Kasumi-1 (cell line): ENCODE results near the gene ESPNL.

Source experiments
- DNase-seq, 2 experiments: peaks; one replicate each; lab custom pipeline; 2025; lab: John Stamatoyannopoulos, UW

ESPNL gene

DNA sequence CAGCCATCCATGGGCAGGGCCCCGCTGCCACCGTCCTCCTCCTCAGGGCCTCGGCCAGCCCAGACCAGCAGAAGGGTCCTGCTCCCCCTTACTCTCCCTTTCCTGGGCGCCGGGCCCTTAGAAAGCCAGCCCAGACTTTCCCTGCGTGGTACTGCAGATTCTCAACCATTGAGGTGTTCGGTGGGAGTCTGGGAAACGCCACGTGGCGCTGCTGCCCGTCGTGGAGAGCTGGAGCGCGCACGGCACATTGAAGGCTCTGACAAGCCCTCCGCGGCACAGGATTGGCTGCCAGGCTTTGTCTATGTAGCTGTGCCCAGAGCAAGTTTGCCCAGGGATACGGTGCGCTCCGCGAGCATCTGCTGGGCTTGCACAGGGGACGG lies 27.9 kb downstream of the ESPNL start:
- DNase-seq = no peak

DNA sequence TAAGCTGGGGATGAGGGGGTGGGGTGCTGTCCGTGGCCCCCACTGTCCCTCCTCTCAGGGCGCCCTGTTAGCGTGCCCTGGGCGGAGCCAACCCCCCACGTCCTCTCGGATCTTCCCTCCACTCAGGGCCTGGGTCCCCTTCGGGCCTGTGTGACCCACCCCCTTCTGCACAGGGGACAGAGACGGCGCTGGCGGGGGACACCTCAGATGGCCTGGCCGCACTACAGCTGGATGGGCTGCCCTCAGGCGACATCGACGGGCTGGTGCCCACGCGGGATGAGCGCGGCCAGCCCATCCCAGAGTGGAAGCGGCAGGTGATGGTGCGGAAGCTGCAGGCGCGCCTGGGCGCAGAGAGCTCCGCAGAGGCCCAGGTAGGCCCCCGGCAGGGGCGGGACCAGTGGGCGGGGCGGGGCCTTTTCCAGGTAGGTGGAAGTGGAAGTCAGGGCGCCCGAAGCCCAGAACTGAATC lies 28.4 kb downstream of the ESPNL start:
- no peak for DNase-seq

DNA sequence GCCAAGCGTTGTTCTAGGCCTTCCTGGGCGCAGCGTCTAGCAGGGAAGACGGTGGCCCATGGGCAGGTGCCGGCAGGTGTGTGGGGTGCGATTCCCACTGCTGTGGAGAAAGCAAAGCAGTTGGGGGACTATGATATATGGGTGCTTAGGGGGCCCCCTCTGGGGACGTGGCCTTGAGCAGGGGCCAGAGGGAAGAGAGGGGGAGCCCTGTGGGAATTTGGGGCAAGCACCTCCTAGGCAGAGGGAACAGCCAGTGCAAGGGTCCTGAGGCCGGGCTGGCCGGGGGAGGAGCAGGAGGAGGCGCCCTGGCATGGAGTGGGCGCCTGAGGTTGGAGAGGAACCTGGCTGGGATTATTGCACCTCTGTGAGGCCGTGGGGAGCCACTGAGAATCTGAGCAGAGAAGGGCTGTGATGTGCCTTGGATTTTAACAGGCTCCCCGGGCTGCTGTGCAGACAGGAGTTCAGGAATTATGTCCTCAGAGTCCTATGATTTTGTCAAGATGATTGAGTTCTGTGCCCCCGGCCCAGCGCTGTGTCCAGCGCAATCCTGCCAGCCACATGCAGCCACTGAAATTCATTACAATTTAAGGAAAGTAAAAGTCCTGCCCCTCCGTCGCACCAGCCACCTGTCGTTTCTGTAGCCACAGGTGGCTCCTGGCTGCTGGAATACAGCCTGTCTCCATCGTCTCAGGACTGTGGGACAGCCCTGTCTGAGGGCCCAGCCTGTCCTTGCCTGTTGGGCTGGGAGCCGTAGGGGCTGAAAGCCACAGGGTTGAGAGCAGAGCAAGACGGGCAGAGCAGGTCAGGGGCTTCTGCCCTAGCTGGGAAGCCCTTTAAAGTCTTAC lies 29.2 kb downstream of the ESPNL start:
- no peak for DNase-seq

DNA sequence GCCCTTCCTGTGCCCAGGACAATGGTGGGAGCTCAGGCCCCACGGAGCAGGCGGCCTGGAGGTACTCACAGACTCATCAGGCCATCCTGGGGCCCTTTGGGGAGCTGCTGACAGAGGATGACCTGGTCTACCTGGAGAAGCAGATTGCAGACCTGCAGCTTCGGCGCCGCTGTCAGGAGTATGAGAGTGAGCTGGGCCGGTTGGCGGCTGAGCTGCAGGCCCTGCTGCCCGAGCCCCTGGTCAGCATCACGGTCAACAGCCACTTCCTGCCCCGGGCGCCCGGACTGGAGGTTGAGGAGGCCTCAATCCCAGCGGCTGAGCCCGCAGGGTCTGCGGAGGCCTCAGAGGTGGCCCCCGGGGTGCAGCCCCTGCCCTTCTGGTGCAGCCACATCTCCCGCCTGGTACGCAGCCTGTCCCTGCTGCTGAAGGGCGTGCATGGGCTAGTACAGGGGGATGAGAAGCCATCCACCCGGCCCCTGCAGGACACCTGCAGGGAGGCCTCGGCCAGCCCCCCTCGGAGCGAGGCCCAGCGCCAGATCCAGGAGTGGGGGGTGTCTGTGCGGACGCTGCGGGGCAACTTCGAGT lies 30.1 kb downstream of the ESPNL start:
- DNase-seq = no peak

DNA sequence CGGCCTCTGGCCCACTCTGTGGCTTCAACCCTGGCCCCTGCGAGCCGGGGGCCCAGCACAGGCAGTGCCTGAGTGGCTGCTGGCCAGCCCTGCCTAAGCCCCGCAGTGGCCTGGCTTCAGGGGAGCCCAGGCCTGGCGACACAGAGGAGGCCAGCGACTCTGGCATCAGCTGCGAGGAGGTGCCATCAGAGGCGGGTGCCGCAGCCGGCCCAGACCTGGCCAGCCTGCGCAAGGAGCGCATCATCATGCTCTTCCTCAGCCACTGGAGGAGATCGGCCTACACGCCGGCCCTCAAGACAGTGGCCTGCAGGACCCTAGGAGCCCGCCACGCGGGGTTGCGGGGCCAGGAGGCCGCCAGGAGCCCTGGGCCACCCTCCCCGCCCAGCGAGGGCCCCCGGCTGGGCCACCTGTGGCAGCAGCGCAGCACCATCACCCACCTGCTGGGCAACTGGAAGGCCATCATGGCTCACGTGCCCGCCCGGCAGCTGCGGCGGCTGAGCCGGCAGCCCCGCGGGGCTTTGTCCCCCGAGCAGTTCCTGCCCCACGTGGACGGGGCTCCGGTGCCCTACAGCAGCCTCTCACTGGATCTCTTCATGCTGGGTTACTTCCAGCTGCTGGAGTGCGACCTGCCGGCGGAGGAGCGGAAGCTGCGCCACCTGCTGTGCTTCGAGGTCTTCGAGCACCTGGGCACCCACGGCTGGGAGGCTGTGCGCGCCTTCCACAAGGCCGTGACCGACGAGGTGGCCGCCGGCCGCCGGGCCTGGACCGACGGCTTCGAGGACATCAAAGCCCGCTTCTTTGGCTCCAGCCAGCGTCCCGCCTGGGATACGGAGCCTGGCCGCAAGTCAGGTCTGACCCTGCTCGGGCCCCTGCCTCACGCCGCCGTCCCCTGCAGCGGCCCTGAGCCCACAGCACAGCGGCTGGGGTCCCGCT lies 30.8 kb downstream of the ESPNL start:
- DNase-seq = no peak

DNA sequence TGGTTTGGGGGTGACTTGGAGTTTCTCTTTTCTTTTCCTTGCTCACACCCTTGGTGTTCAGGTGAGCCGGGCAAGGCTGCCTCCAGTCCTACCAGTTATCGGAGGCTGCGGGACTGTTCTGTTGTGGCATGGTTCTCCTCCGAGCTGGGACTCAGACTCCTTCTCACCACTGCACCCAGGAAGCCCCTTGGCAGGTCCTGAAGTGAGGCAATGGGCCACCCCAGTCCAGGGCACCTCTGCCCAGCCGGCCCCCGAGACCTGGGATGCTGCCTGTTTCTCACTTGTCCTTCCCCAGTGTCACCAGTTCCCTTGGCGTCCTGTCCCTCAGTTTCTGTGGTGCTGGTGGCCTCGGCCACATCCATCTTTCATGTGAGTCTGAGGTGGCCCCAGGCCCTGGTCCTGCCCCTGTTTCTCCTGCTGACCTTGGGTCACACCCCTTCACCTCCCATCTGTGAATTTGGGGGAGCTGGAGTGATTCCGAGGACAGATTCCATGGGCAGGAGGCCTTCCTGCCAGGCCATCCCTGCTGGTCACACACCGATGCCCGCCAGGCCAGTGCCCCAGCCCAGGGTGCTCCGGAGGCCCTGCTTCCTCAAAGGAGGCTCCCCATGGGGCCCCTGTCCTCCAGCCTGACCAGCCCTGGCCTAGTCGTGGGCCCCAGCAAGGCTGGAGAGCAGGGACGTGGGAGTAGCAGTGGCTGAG lies 31.8 kb downstream of the ESPNL start:
- no peak for DNase-seq

DNA sequence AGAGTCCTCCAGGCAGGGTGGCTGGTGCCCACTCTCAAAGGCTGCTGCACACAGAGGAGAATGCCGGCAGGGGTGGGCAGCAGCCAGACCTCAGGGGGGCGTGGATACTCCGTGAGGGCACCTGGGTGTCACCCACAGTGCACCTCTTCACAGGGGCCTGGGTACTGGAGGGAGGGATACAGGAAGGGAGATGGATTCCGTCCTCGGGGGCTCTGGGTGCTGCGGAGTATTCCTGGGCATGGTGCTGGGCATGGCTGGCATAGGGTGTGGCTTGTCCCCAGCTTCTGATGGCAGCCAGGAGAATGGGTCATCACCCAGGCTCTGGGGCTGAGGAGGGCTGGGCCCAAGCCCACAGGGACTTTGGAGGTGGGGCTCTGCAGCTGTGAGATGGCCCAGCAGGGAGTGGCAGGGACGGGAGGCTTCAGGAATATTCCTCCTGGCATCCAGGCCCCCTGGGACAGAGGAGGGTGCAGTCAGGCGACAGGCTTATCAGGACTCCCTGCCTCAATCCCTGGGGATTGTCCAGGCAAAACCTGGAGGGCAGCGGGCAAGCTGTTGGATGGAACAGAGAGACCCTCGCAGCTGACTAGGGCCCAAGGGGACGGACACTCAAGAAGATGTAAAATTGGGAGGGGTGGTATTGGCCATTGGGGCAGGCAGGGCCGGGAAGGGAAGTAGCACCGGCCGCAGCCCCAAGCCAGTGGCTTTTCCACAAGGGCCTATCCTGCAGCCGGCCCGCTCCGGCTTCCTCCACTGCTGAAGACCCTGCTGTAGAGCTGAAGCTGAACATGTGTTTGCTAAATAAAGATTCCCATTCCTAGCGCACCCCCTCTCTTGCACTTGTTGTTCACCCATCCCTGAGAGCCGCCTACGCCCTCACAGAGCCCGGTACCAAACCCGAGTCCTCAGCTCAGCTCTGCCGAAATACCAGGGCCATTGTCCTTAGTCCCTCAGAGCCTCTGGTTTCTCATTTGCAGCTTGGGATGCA lies 32.6 kb downstream of the ESPNL start:
- DNase-seq = no peak

DNA sequence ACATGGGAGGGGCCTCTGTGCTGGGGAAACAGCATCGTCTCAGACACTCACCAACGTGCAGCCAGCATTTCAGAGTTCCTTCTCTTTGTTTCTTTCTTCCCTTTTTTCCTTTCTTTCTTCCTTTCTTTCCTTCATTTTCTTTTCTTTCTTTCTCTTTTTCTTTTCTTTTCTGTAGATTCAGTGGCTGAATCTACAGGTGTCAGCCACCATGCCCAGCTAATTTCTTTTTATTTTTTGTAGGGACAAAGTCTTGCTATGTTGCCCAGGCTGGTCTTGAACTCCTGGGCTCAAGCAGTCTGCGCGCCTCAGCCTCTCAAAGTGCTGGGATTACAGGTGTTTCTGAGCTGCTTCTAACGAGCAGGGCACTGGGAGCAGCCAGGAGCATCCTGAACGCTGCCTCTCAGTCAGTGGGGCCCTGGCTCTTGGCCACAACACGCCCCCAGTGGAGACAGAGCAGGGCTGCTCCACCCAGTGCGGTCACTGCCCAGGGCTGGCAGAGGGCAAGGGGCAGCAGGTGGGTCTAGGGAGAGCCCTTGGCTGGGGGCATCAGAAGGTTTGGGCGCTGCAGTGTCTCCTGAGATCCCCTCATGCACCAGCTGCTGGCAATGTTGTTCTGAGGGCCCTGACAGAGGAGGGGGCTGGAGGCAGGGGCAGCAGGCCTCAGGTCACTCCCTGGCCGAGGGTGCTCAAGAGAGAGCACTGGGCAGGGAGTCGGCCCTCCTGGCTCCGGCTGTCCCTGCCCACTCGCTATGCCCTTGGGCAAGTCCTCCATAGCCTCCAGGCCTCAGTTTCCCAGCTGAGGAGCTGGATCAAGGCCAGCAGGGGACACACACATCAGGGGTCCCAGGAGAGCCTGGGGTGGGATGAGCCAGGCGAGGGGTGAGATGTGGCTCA lies 33.6 kb downstream of the ESPNL start:
- DNase-seq = no peak

DNA sequence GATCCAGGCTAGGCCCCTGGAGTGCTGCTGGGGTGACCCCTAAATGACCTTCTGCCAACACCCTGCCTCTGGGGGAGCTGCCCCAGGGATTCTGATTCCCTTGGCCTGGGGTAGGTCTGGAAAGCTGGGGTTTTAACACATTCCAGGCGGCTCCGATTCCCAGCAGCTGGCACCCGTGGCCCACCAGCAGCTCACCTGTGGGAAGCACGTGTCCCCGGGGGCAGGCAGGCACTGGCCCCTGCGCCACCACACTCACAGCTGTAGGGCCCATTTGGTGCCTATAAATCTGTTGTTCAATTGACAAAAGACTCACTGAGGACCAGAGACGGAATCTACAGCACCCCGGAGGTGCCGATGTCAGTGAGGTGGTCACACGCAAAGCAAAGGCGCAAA lies 34.2 kb downstream of the ESPNL start:
- no peak for DNase-seq

DNA sequence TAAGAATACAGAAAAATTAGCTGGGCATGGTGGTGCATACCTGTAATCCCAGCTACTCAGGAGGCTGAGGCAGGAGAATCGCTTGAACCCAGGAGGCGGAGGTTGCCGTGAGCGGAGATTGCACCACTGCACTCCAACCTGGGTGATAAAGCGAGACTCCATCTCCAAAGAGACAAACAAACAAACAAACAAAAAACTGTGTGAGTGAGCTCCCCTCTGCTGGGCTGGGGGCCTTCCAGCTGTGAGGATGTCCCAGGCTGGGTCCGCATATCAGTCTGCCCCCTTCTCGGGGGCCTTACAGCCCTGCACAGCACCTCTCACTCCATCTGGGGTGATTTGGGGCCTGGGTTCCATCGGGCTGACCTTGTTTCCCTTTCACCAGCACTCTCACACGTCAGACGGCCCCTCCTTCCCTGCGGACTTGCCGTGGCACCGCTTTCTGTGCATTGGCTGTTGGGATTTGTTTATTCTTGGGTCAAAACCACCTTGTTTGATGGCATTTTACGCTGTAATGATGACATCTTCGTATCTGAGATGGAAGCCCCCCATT lies 35.5 kb downstream of the ESPNL start:
- DNase-seq = no peak

DNA sequence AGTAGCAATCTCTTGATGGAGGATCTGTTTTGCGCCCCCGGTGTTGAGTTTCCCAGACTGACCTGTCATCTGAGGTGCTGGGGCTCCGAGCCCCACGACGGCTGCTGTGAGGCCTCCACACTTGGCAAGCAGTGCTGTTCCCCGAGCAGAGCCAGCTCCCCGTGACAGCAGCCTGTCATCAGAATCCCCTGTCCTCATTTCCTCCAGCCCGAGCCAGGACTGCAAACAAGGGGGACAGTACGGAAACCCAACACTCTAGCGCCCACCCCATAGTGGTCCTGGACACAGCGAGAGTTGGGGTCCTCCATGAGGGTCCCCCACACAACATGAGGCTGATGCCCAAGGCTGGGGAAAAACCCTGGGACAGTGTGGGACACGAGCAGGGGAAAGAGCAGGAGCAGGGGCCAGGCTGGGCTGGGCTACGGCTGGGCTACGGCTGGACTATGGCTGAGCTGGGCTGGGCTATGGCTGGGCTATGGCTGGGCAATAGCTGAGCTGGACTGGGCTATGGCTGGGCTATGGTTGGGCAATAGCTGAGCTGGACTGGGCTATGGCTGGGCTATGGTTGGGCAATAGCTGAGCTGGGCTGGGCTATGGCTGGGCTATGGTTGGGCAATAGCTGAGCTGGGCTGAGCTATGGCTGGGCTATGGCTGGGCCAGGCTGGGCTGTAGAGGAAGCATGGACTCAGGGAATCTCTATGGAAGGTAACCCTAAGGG lies 36.8 kb downstream of the ESPNL start:
- DNase-seq = no peak

DNA sequence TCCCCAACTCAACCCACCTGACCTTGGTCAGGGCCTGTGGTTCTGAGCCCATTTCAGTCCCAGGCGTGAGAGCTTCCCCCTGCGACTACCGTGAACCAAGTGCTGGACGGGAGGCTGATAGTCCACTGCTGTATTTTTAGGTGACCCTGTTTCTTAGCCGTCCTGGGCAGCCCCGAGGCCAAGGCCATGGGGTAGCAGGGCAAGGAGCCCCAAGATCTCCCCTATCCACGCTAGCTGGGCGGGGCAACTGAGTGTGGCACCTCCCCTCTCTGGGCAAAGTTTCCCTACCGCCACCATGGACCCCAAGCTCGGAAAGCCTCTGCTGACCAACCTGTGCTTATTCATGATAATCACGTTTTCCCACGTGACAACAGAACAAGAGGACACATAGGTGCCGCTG lies 37.7 kb downstream of the ESPNL start:
- no peak for DNase-seq

DNA sequence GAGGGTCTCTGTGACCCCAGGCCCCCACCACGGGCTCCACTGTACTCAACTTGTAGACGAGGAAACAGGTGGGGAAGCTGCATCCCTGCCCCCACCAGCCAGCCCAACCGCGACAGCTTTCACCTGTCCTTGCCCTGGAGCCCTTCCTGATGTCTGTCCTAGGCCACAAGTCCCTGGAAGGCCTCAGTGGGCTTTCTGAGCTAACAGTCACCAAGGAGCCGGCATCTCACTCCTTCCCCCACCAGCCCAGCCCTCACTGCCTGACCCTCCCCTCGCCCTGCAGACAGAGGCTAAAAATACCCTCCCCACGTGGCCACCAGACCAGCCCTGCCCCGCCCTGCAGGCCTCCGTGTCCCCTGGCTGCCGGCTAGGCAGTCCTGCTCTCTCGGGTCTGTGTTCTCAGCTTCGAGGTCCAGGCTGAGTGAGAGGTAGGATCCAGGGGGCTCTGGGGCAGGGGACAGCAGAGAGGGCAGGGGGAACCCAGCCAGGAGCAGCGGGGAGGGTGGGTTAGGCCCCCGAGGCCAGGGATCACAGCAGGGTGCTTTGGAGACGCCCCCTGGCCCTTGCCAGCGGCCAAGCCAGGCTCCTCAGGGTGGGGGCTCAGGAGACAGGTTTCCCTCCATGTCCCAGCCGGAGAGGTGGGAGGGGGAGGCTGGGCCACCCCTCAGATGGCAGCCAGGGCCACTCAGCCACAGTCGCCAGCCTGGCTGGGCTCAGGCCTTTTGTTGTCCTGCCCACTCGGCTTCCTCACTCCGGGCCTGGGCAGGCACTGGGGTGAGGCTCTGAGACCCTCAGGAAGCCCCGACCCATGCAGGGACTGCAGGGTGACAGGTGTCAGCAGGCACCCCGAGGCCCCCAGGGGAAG lies 38.4 kb downstream of the ESPNL start, which contains the start of gene KLHL30:
Gene KLHL30, plus strand, starts transcription at position 338 of the 865 bp plus-strand sequence. CDS start 2,087 bp downstream, outside the sequence.
- no peak for DNase-seq

DNA sequence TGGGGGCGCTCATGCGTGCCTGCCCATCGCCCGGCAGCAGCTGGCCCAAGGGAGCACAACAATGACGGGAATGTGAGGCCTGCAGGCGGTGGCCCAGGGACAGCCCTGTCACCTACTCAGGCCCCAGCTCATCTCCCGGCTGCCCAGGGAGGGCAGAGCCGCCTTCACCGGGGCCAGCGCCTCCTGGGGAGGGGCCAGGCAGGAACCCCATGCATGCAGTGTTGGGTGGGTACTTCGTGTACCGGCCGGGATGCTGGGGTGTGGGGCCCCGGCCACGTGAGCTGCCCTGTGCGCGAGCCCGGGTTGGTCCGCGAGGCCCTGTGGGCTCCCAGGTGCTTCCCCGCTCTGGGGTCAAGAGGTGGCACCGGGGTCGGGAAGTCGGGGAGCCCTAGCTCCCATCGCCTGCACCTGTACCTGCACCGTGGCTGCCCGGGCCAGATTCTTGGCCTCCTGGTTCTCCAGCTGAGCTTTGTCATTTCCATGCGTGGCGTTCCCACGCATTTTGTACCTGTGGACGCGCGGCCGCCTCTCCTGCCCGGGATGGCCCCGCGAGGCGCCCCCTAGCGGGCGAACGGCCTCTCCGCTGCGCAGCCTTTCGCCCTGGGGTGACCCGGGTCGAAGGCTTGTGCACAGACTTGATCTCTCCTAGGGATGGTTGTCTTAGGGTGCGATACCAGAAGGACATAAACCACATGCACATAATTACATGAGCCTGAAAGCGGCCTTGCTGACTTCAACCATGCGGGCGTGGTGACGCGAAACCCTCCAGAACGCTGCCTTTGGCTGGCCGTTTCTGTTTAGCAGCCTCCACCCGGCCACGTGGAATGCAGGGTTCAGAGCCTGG lies 39.3 kb downstream of the ESPNL start:
- no peak for DNase-seq

DNA sequence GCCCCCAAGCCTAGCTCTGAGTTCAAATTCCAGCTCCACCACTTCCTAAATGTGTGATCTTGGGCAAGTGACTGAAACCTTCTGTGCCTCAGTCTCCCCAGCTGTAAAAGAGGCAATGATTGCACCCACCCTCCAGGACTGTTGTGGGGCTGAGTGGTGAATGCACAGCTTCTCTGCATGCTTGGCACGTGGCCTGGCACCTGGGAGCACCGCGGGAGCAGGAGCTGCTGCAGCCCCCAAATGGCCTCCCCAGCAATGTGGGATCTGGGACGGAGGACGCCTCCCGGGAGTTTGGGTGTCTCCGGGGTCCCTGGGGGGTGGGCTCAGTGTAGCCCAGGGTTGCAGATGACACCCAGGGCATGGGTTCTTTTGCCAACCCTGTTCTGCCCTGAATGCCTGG lies 39.9 kb downstream of the ESPNL start:
- DNase-seq = no peak

DNA sequence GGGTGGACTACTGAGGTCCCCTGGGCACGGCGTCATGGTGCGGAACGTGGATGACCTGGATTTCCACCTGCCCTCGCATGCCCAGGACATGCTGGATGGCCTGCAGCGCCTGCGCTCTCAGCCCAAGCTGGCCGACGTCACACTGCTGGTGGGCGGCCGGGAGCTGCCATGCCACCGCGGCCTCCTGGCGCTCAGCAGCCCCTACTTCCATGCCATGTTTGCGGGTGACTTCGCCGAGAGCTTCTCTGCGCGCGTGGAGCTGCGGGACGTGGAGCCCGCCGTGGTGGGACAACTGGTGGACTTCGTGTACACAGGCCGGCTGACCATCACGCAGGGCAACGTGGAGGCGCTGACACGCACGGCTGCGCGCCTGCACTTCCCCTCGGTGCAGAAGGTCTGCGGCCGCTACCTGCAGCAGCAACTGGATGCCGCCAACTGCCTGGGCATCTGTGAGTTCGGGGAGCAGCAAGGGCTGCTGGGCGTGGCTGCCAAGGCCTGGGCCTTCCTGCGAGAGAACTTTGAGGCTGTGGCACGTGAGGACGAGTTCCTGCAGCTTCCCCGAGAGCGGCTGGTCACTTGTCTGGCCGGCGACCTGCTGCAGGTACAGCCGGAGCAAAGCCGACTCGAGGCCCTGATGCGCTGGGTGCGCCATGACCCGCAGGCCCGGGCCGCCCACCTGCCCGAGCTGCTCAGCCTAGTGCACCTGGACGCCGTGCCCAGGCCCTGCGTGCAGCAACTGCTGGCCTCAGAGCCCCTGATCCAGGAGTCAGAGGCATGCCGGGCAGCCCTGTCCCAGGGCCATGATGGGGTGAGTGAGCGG lies 40.8 kb downstream of the ESPNL start:
- DNase-seq = no peak
